Thoracic aorta (tissue), 2 donors: ENCODE data around the gene THY1. TPM values are rescaled to one million over a fixed set of nuclear protein-coding genes. Genes with fewer than 3 reads are reported as not detected.

Experiments
- ATAC-seq: fragments of 150-250 bp; one replicate; pipeline ENCODE4 v1.8.0; 2017; ENCODE audit warnings: low read depth; ENCODE audit not compliant: insufficient number of reproducible peaks, low FRiP score
- DNase-seq: peaks from one replicate; pipeline ENCODE4 v3.0.0-alpha.2; 2020; ENCODE audit warnings: low spot score
- H3K27ac ChIP-seq, 2 donors: fragments of 200-600 bp; sonication (generic); 1 replicate in 1 of 2; 2 replicates in 1 of 2; pipeline ENCODE4 v1.5.1; 2016; ENCODE audit warnings: mild to moderate bottlenecking in 2 of 2, moderate library complexity in 2 of 2
- H3K27me3 ChIP-seq: fragments of 200-600 bp; sonication (generic); replicated peaks from 2 replicates; pipeline ENCODE4 v1.6.0; 2016; ENCODE audit warnings: mild to moderate bottlenecking; ENCODE audit not compliant: insufficient read depth
- H3K36me3 ChIP-seq: fragments of 200-600 bp; sonication (generic); one replicate; pipeline ENCODE4 v1.5.1; 2016
- H3K4me1 ChIP-seq, 2 donors: fragments of 200-600 bp; sonication (generic); 1 replicate in 1 of 2; 2 replicates in 1 of 2; pipeline versions ENCODE4 v1.5.1 to v1.6.0; 2016; ENCODE audit warnings: low read depth in 2 of 2, mild to moderate bottlenecking in 1 of 2; ENCODE audit not compliant: control insufficient read depth in 1 of 2
- H3K4me3 ChIP-seq: fragments of 200-600 bp; sonication (generic); 2 replicates; pipeline ENCODE4 v1.5.1; 2016; ENCODE audit warnings: mild to moderate bottlenecking
- H3K9me3 ChIP-seq: fragments of 200-600 bp; sonication (generic); 2 replicates; pipeline ENCODE4 v1.5.1; 2016
- CTCF ChIP-seq: fragments of 200-600 bp; sonication (generic); IDR thresholded peaks from one replicate; pipeline ENCODE4 v1.5.1; 2019; ENCODE audit warnings: antibody characterized with exemption
- total RNA-seq, 2 donors: library from RNA; depleted of rRNA; stranded (reverse); fragments of >200 nt; gene quantifications; one replicate each; pipeline versions ENCODE4 v1.1.0 to v1.2.3, GENCODE V29; 2016

Gene THY1
- total RNA-seq, result 10 to 100 TPM; 12.0 to 15.4 TPM

GRCh38 chr11:119422809-119423508, at the start of gene THY1:
TSS of gene THY1 (minus strand) at chr11:119423172. CDS start at chr11:119420905, 2,267 bp downstream.
- no peaks in the 10 kb centered on the region for H3K9me3 ChIP-seq
- TF ChIP-seq CTCF, result no peak
- peak within 1 kb of the TSS; percentile 66 for H3K4me3 ChIP-seq
- no peaks in the 10 kb centered on the region for H3K36me3 ChIP-seq
- no peak for DNase-seq
- no peak within 1 kb of the TSS for H3K27ac ChIP-seq
- H3K4me1 ChIP-seq, result peaks cover 17 to 27% of the 10 kb centered on the region in 2 donors
- ATAC-seq, result no peak
- H3K27me3 ChIP-seq, result peaks cover 5% of the 10 kb centered on the region

- DNase-seq (no peak), ATAC-seq (no peak)
- no peak for TF ChIP-seq CTCF
- Histone ChIP-seq H3K27me3 (no peaks in the 10 kb centered on the region), H3K4me1 (no peaks in the 10 kb centered on the region), H3K27ac (no peak overlapping the region), H3K4me3 (no peak overlapping the region), H3K36me3 (no peaks in the 10 kb centered on the region), H3K9me3 (peaks cover 10% of the 10 kb centered on the region)
Measured at GRCh38 chr11:119472186-119472855, 49.3 kb upstream of the THY1 start.

- ATAC-seq, result no peak
- no peak overlapping the region for H3K27ac ChIP-seq
- peaks cover 17% of the 10 kb centered on the region for H3K9me3 ChIP-seq
- no peaks in the 10 kb centered on the region for H3K36me3 ChIP-seq
- TF ChIP-seq CTCF, result no peak
- no peaks in the 10 kb centered on the region for H3K27me3 ChIP-seq
- no peaks in the 10 kb centered on the region for H3K4me1 ChIP-seq
- no peak overlapping the region for H3K4me3 ChIP-seq
- DNase-seq, result no peak
Measured at GRCh38 chr11:119471329-119471728, 48.4 kb upstream of the THY1 start.

- Histone ChIP-seq H3K4me1 (no peaks in the 10 kb centered on the region), H3K4me3 (no peak overlapping the region), H3K36me3 (no peaks in the 10 kb centered on the region), H3K27me3 (no peaks in the 10 kb centered on the region), H3K27ac (no peak overlapping the region), H3K9me3 (peaks cover 25% of the 10 kb centered on the region)
- DNase-seq, result no peak
- ATAC-seq, result no peak
- no peak for TF ChIP-seq CTCF
Measured at GRCh38 chr11:119470317-119471291, 47.6 kb upstream of the THY1 start.

- Histone ChIP-seq H3K4me3 (no peak overlapping the region), H3K9me3 (peaks cover 25% of the 10 kb centered on the region), H3K4me1 (no peaks in the 10 kb centered on the region), H3K27me3 (no peaks in the 10 kb centered on the region), H3K36me3 (no peaks in the 10 kb centered on the region), H3K27ac (no peak overlapping the region)
- DNase-seq (no peak), ATAC-seq (no peak)
- no peak for TF ChIP-seq CTCF
Measured at GRCh38 chr11:119469506-119469905, 46.5 kb upstream of the THY1 start.
